Duodenal mucosa (tissue), 2 donors: Measurements from ENCODE around the gene CEACAM18.
"Not testable (repeated sequence)": the region's sequence is repeated elsewhere in the genome, so short reads cannot be mapped to it uniquely, and the experiment has no call there.

ENCODE experiments used
- H3K27ac ChIP-seq: one replicate; pipeline ENCODE4 v1.7.0; 2013; ENCODE audit warnings: low read depth, low read length
- H3K27me3 ChIP-seq, 2 donors: one replicate each; pipeline ENCODE4 v1.7.0; 2013; ENCODE audit warnings: low read length in 2 of 2, control low read depth in 1 of 2; ENCODE audit not compliant: insufficient read depth in 2 of 2, control insufficient read depth in 1 of 2
- H3K36me3 ChIP-seq, 2 donors: one replicate each; pipeline ENCODE4 v1.7.0; 2013; ENCODE audit warnings: low read length in 2 of 2, control low read depth in 1 of 2; ENCODE audit not compliant: insufficient read depth in 2 of 2, control insufficient read depth in 1 of 2
- H3K4me1 ChIP-seq, 2 donors: one replicate each; pipeline ENCODE4 v1.7.0; 2013; ENCODE audit warnings: low read length in 2 of 2, control low read depth in 1 of 2; ENCODE audit not compliant: insufficient read depth in 2 of 2, control insufficient read depth in 1 of 2
- H3K4me3 ChIP-seq, 2 donors: one replicate each; pipeline ENCODE4 v1.7.0; 2013; ENCODE audit warnings: low read length in 2 of 2, low read depth in 1 of 2
- H3K9ac ChIP-seq, 2 donors: one replicate each; pipeline ENCODE4 v1.7.0; 2013; ENCODE audit warnings: low read length in 2 of 2, low read depth in 1 of 2
- H3K9me3 ChIP-seq, 2 donors: one replicate each; pipeline ENCODE4 v1.7.0; 2013; ENCODE audit warnings: low read length in 2 of 2, control low read depth in 1 of 2; ENCODE audit not compliant: control insufficient read depth in 1 of 2

CEACAM18 gene

GRCh38 chr19:51461723-51462161, 16.6 kb upstream of the CEACAM18 start:
- H3K9me3 ChIP-seq = no peaks in the 10 kb centered on the region
- no peak overlapping the region for H3K27ac ChIP-seq
- peaks cover 0 to 9% of the 10 kb centered on the region in 2 donors for H3K4me1 ChIP-seq
- peaks cover 6 to 12% of the 10 kb centered on the region in 2 donors for H3K27me3 ChIP-seq
- H3K9ac ChIP-seq = no peak overlapping the region
- no peak overlapping the region for H3K4me3 ChIP-seq
- no peaks in the 10 kb centered on the region for H3K36me3 ChIP-seq

DNA sequence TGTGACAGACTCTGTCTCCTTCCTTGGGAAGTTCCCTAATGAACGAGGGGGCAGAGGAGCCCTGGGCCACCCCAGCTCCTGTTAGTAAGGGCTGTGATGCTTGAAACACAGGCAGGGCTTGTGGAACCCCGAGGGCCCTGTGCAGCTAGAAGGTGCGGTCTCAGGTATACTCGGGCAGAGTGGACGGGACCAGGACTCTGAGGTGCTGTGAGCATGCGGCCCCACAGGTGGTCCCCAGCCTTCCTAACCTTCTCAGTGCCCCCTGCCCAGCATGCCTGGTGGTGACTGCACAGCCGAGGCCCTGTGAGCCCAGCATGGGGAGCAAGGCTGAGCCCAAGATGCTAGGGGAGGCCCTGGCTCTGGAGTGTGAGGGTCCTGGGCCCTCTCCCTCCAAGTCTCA, 16.1 kb upstream of the CEACAM18 start:
- Histone ChIP-seq H3K4me3 (no peak overlapping the region), H3K36me3 (no peaks in the 10 kb centered on the region), H3K27me3 (peaks cover 6 to 12% of the 10 kb centered on the region in 2 donors), H3K27ac (no peak overlapping the region), H3K9ac (no peak overlapping the region), H3K4me1 (peaks cover 0 to 9% of the 10 kb centered on the region in 2 donors), H3K9me3 (no peaks in the 10 kb centered on the region)

- Histone ChIP-seq H3K27me3 (peaks cover 6 to 12% of the 10 kb centered on the region in 2 donors), H3K36me3 (no peaks in the 10 kb centered on the region), H3K4me1 (peaks cover 0 to 9% of the 10 kb centered on the region in 2 donors), H3K4me3 (no peak overlapping the region), H3K9ac (no peak overlapping the region), H3K9me3 (no peaks in the 10 kb centered on the region), H3K27ac (no peak overlapping the region)
Observed at GRCh38 chr19:51462681-51463080, 15.7 kb upstream of the CEACAM18 start.

DNA sequence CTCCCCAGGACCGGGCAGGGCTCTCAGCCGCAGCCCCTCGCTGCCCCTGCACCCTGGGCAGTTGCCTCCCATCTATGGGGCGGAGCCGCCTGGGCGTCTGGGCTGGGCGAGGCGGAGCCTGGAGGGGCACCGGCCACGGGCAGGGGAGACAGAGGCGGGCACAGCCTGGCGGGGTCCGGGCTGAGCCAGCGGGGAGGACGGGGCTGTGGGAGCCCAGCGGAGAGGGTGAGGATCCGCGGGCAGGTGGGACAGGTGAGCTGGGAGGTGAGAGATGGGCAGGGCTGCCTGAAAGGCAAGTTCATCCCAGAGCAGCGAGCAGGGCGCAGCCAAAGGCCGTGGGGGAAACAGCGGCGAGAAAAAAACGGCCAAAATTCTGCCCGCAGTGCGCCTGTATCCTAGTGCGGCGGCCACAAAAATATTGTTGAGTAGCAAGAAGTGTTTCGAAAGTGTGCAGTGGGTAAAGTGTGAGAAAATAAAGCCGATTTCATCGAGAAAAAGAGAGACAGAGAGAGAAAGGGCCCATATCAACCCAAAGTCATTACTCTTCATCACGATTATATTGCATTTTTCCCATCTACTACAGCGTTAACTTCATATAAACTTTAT, 14.3 kb upstream of the CEACAM18 start:
- not testable (repeated sequence) for H3K27me3 ChIP-seq
- peaks cover 0 to 12% of the 10 kb centered on the region in 2 donors for H3K4me1 ChIP-seq

DNA sequence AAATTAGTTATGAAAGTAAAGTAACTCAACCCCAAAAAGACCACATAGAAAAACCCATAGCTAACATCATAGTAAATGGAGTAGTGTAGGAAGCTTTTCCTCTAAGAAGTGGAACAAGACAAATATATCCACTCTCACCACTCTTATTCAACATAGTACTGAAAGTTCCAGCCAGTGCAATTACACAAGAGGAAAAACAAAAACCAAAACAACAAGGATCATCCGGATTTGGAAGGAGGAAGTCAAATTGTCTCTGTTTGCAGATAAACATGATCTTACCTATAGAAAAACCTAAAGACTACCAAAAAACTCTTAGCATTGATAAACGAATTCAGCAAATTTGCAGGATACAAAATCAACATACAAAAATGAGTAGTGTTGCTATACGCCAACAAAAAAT, 11.6 kb upstream of the CEACAM18 start:
- Histone ChIP-seq H3K9ac (no peak overlapping the region), H3K27me3 (peaks cover 6% of the 10 kb centered on the region in 2 donors), H3K27ac (no peak overlapping the region), H3K4me3 (no peak overlapping the region), H3K36me3 (no peaks in the 10 kb centered on the region), H3K9me3 (no peaks in the 10 kb centered on the region), H3K4me1 (peaks cover 0 to 3% of the 10 kb centered on the region in 2 donors)

More for the DNA sequence above, 14.3 kb upstream of the CEACAM18 start:
- H3K36me3 ChIP-seq, H3K4me3 ChIP-seq, H3K9ac ChIP-seq, H3K27ac ChIP-seq, H3K9me3 ChIP-seq: not testable (repeated sequence)

GRCh38 chr19:51467864-51468544, 10.3 kb upstream of the CEACAM18 start:
- peaks cover 7 to 9% of the 10 kb centered on the region in 2 donors for H3K4me1 ChIP-seq

DNA sequence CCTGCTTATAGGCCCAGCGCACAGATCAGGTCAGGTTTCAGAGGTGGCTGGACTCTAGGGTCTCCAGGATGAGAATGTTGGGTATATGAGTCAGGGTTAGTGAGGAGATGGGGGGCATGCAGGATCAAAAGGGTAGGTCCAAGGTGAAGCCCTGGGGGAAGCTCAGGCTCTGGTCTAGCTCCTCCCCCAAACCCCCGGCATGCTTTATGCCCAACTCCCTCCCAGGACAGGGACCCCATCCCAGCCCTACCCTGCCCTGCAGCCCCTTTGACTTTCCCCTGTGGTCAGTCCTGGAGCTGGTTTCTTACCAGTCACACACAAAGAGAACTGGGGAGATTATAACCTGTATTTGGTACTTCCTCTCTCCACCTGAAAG, 9.8 kb upstream of the CEACAM18 start:
- Histone ChIP-seq H3K4me3 (no peak overlapping the region), H3K36me3 (no peaks in the 10 kb centered on the region), H3K27me3 (no peaks in the 10 kb centered on the region), H3K27ac (no peak overlapping the region), H3K9me3 (no peaks in the 10 kb centered on the region), H3K4me1 (peaks cover 11 to 12% of the 10 kb centered on the region in 2 donors), H3K9ac (no peak overlapping the region)

More at GRCh38 chr19:51467864-51468544, 10.3 kb upstream of the CEACAM18 start:
- Histone ChIP-seq H3K9ac (no peak overlapping the region), H3K27me3 (peaks cover 0 to under 1% of the 10 kb centered on the region in 2 donors), H3K9me3 (no peaks in the 10 kb centered on the region), H3K4me3 (no peak overlapping the region), H3K27ac (no peak overlapping the region), H3K36me3 (no peaks in the 10 kb centered on the region)

DNA sequence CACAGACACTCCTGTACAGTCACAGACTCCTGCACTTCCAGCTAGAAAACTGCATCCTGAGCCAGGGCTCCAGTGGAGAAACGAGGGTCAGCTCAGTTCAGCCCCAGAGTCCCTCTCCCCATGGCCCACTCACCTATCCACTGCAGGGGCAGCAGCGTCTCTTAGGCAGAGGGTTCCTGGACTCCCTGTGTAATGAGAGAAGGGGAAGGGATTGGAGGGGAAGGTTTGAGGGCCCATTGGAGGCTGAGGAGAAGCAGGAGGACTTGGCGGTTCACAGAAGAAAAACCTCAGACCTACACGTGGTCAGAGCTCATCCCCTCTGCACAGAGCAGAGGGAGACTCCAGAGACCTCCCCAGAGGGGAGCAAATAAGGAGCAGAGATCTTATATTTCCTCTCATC, 9.2 kb upstream of the CEACAM18 start:
- H3K4me3 ChIP-seq = no peak overlapping the region
- no peaks in the 10 kb centered on the region for H3K36me3 ChIP-seq
- no peak overlapping the region for H3K9ac ChIP-seq
- H3K27me3 ChIP-seq = no peaks in the 10 kb centered on the region
- H3K27ac ChIP-seq = no peak overlapping the region
- no peaks in the 10 kb centered on the region for H3K9me3 ChIP-seq
- H3K4me1 ChIP-seq = peaks cover 14 to 16% of the 10 kb centered on the region in 2 donors

DNA sequence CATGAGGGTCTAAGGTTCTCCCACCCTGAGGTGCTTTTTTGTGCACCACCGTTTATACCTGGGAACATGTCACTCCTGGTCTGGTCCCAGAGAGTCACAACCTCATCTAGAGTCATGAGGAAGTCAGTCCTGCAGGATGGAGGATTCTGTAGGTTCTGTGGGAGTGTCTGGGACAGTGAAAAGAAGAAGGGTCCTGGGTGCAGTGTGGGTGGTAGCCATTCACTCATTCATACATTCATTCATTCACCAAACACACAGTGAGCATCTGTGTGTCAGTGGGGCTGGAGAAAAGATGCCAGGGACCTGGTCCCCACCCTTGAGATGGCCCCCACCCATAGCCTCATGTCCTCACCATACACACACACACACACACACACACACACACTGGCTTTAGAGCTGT, 8.7 kb upstream of the CEACAM18 start:
- Histone ChIP-seq H3K27me3 (no peaks in the 10 kb centered on the region), H3K9ac (no peak overlapping the region), H3K4me1 (peaks cover 19 to 20% of the 10 kb centered on the region in 2 donors), H3K9me3 (no peaks in the 10 kb centered on the region), H3K4me3 (no peak overlapping the region), H3K36me3 (no peaks in the 10 kb centered on the region), H3K27ac (no peak overlapping the region)

- H3K9me3 ChIP-seq = no peaks in the 10 kb centered on the region
- no peak overlapping the region for H3K4me3 ChIP-seq
- H3K9ac ChIP-seq = no peak overlapping the region
- H3K27me3 ChIP-seq = no peaks in the 10 kb centered on the region
- peaks cover 25 to 26% of the 10 kb centered on the region in 2 donors for H3K4me1 ChIP-seq
- H3K36me3 ChIP-seq = no peaks in the 10 kb centered on the region
- no peak overlapping the region for H3K27ac ChIP-seq
Observed at GRCh38 chr19:51470966-51471365, 7.4 kb upstream of the CEACAM18 start.
